ENCODE results near the gene FYN. TPM values are rescaled to one million over a fixed set of nuclear protein-coding genes. Genes with fewer than 3 reads are reported as not detected.

FYN gene
- total and polyA plus RNA-seq, 2 of the 4 experiments (the other 2 are of a cell fraction) = 30.8 to 36.4 TPM

- TF ChIP-seq FOS (IDR thresholded peaks at IDR 0.05; ENCODE audit: low read depth, low read length) (no peak), CEBPB (IDR thresholded peaks at IDR 0.05; ENCODE audit: low read depth, low read length) (no peak)
Measured at GRCh38 chr6:111766201-111766857, 106.9 kb downstream of the FYN start (continued).

- Histone ChIP-seq H3K9me1 (ENCODE audit: insufficient read depth, low read length) (no peaks in the 10 kb centered on the region), H3K18ac (ENCODE audit: low read depth, low read length) (peak overlapping the region; percentile 63; the same call in 1 of the 2 replicates), H3K9me3 (ENCODE audit: control insufficient read depth, insufficient read depth, low read length) (no peaks in the 10 kb centered on the region), H3K4ac (ENCODE audit: low read depth, low read length) (peak overlapping the region; percentile 67; the same call in 1 of the 2 replicates), H3K4me1 (ENCODE audit: control insufficient read depth, insufficient read depth, low read length) (peaks cover 24% of the 10 kb centered on the region), H4K91ac (ENCODE audit: insufficient read depth, low read depth, low read length) (0 out of 2 replicates have a peak overlapping the region, but pooled peaks have one; percentile 14), H4K5ac (ENCODE audit: low read depth, low read length) (peak overlapping the region; percentile 64), H3K4me2 (ENCODE audit: low read depth, low read length) (no peak overlapping the region), H3K36me3 (ENCODE audit: control insufficient read depth, insufficient read depth, low read length) (no peaks in the 10 kb centered on the region), H3K14ac (replicated peaks; ENCODE audit: low read depth, low read length) (peak overlapping the region; percentile 31; the same call in 1 of the 2 replicates), H3K23ac (ENCODE audit: low read depth, low read length) (no peak overlapping the region; the same call in 1 of the 2 replicates), H2AK9ac (replicated peaks; ENCODE audit: low read depth, low read length, poor library complexity) (no peak overlapping the region), H4K20me1 (ENCODE audit: insufficient read depth, low read length) (no peaks in the 10 kb centered on the region), H2AK5ac (ENCODE audit: low read depth, low read length) (peak overlapping the region; percentile 56; the same call in 1 of the 2 replicates), H2BK5ac (ENCODE audit: low read depth, low read length, poor library complexity, severe bottlenecking) (no peak overlapping the region), H3K79me1 (ENCODE audit: low read depth in 1 of 2, low read length in 2 of 2) (peaks cover 16 to 22% of the 10 kb centered on the region in 2 experiments; a peak in 3 of 4 replicates), H3K27ac (ENCODE audit: insufficient read depth, low read length) (no peak overlapping the region), H3K27me3 (ENCODE audit: control insufficient read depth, insufficient read depth, low read length) (no peaks in the 10 kb centered on the region), H2BK120ac (ENCODE audit: low read depth, low read length) (peak overlapping the region; percentile 47; the same call in 1 of the 2 replicates), H2BK20ac (ENCODE audit: low read depth, low read length) (peak overlapping the region; percentile 37; the same call in 1 of the 2 replicates), H4K8ac (ENCODE audit: low read depth in 2 of 2, low read length in 2 of 2) (peak overlapping the region in 1 of 2 experiments; percentile 34; a peak in 1 of 4 replicates), H2BK15ac (ENCODE audit: low read depth, low read length) (peak overlapping the region; percentile 19; the same call in 1 of the 3 replicates), H3K4me3 (ENCODE audit: insufficient read depth, low read depth, low read length) (no peak overlapping the region), H3K56ac (ENCODE audit: extremely low read depth, insufficient read depth, low read length) (no peak overlapping the region), H3K9ac (ENCODE audit: low read depth, low read length) (no peak overlapping the region), H2AFZ (replicated peaks; ENCODE audit: low read length, poor library complexity) (no peak overlapping the region)
- in situ Hi-C loops (cut with MboI; ENCODE audit: low sequenced_read_pairs) (no loop called here), dilution Hi-C loops (cut with HindIII; ENCODE audit: low sequenced_read_pairs, unreplicated experiment) (no loop called here), intact Hi-C loops (cut with micrococcal nuclease) (no loop called here)
- DNase-seq = no peak
- BruUV-seq (replicated peaks) = no TSS peak
- 100% methylated on average over 1 of the region's 1 CpG; no CpG with 5 or more reads in 1 of the 2 experiments for WGBS, 2 experiments (ENCODE audit: extremely low coverage in 2 of 2, insufficient read length in 1 of 2)
- ATAC-seq (ENCODE audit: low read depth) = no peak
- ChIA-PET CTCF (no interaction called here), POLR2A (ENCODE audit: unreplicated experiment) (no interaction called here)
- TF ChIP-seq ELK1 (IDR thresholded peaks at IDR 0.05; ENCODE audit: borderline replicate concordance, low read depth, low read length) (no peak), MAZ (IDR thresholded peaks at IDR 0.05; ENCODE audit: borderline replicate concordance, low read depth, low read length) (no peak), RAD21 (IDR thresholded peaks at IDR 0.05; ENCODE audit: low read length) (no peak), SMC3 (IDR thresholded peaks at IDR 0.05; ENCODE audit: low read depth, low read length) (no peak), RCOR1 (IDR thresholded peaks at IDR 0.05; ENCODE audit: insufficient replicate concordance, low read length) (no peak), POLR2A (IDR thresholded peaks at IDR 0.05; ENCODE audit: low read depth, low read length) (no peak), RFX5 (IDR thresholded peaks at IDR 0.05; ENCODE audit: low read depth, low read length) (no peak), BHLHE40 (IDR thresholded peaks at IDR 0.05; ENCODE audit: low read depth, low read length) (no peak), NFE2L2 (IDR thresholded peaks at IDR 0.05; ENCODE audit: low read depth, low read length) (no peak), USF2 (IDR thresholded peaks at IDR 0.05; ENCODE audit: low read depth, low read length) (no peak), CHD1 (IDR thresholded peaks at IDR 0.05; ENCODE audit: low read depth, low read length) (no peak), CEBPB (IDR thresholded peaks at IDR 0.05; ENCODE audit: low read depth, low read length) (no peak), MAFK (IDR thresholded peaks at IDR 0.05; ENCODE audit: low read depth, low read length) (no peak), FOS (IDR thresholded peaks at IDR 0.05; ENCODE audit: low read depth, low read length) (no peak)
Measured at GRCh38 chr6:111765763-111766162, 107.5 kb downstream of the FYN start.

Data from IMR-90 (cell line).